ENCODE results near the gene KBTBD2.
"Not testable (repeated sequence)": the region's sequence is repeated elsewhere in the genome, so short reads cannot be mapped to it uniquely, and the experiment has no call there.

KBTBD2 gene

DNA sequence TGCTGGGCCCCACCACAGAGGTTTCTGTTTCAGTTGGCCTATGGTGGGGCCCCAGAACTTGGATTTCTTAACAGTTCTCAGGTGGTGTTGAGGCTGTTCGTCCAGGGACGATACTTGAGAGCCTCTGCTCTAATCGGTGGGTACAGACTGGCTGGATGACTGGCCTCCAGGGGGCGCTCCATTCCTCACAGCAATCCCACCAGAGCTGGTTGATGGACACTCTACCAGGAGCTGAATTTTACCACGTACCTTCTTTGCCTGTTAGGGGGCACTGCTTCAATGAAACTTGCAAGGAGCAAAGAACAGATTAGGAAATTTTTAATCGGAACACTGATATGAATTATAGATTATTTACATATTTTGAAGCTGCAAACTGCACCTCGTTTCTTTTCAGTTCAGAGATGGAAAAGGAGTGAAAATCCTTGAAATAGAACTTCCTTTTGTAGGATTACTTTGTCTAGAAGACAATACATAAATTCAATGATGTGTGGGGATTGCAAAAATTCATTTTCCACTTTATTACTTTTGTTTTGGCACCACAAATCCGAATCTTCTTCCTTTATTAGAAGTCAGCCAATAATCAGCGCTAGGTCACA lies 44.8 kb downstream of the KBTBD2 start:
- no peaks in the 10 kb centered on the region for H3K36me3 ChIP-seq
- H3K4me1 ChIP-seq: no peaks in the 10 kb centered on the region
- no peaks in the 10 kb centered on the region for H3K27me3 ChIP-seq
- TF ChIP-seq, protein P1, sequence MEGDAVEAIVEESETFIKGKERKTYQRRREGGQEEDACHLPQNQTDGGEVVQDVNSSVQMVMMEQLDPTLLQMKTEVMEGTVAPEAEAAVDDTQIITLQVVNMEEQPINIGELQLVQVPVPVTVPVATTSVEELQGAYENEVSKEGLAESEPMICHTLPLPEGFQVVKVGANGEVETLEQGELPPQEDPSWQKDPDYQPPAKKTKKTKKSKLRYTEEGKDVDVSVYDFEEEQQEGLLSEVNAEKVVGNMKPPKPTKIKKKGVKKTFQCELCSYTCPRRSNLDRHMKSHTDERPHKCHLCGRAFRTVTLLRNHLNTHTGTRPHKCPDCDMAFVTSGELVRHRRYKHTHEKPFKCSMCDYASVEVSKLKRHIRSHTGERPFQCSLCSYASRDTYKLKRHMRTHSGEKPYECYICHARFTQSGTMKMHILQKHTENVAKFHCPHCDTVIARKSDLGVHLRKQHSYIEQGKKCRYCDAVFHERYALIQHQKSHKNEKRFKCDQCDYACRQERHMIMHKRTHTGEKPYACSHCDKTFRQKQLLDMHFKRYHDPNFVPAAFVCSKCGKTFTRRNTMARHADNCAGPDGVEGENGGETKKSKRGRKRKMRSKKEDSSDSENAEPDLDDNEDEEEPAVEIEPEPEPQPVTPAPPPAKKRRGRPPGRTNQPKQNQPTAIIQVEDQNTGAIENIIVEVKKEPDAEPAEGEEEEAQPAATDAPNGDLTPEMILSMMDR (IDR thresholded peaks at IDR 0.05; ENCODE audit: low read depth, low read length): peak; percentile 94
- no peaks in the 10 kb centered on the region for H3K9me3 ChIP-seq
- peak overlapping the region; percentile 21; the same call in 1 of the 2 replicates for H3K4me3 ChIP-seq (ENCODE audit: low read depth, low read length)
- peak; percentile 91 for DNase-seq

GRCh38 chr7:32844748-32845147 lies 46.8 kb downstream of the KBTBD2 start:
- H3K9me3 ChIP-seq; H3K4me3 ChIP-seq (ENCODE audit: low read depth, low read length); H3K36me3 ChIP-seq; DNase-seq; H3K4me1 ChIP-seq; H3K27me3 ChIP-seq: not testable (repeated sequence)

- H3K36me3 ChIP-seq; DNase-seq; H3K4me3 ChIP-seq (ENCODE audit: low read depth, low read length); H3K9me3 ChIP-seq; H3K4me1 ChIP-seq; H3K27me3 ChIP-seq: not testable (repeated sequence)
These were observed 47.8 kb downstream of the KBTBD2 start for GRCh38 chr7:32843763-32844162.

DNA sequence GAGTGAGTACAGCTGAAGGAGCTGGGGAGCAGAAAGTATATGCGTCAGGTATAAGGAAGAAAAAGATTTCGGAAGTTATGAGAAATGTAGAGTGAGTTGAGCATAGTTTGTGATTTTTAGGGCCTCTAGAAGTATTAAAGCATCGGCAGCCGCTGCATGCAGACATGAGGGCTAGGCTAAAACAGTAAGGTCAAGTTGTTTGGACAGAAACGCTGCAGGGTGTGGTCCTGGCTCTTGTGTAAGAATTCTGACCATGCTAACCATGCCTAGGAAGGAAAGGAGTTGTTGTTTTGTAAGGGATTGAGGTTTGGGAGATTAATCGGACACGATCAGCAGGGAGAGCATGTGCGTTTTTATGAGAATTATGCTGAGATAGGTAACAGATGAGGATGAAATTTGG lies 51.7 kb downstream of the KBTBD2 start:
- DNase-seq; H3K27me3 ChIP-seq; H3K4me1 ChIP-seq; H3K9me3 ChIP-seq; H3K4me3 ChIP-seq (ENCODE audit: low read depth, low read length); H3K36me3 ChIP-seq: not testable (repeated sequence)

DNA sequence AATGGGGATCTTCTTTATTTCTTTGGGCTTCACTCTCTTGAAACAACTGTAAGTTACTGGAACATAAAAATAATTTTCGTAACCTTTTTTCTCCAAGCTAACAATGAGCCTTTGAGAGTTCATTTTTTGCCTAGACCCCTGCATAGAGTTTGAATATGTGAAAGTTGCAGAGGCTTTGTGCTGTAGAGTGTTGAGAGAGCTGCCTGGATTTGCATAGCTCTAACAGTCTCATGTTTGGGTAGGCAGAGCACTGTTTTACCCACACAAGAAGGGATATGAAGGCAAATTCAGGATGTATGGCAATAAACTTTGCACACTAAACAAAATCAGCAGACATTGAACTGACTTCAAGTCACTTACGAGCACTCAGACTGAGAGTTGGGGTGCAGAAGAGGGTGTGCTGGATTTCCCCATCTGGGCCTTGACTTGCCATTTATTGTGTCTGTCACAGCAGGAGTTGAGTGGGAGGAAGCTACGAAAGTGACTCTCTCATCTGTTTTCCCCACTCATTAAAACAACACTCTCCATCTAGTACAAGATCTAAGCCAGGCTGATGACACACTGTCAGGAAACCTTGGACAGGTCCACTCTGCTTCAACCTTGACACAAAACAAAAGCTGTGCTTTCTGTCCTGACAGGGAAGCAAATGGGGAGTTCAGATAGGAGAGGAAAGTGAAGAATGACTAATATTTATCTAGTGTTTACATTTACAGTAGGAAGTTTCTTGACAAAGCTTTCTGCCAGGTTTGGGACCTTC lies 62.4 kb downstream of the KBTBD2 start:
- not testable (repeated sequence) for H3K27me3 ChIP-seq; H3K4me3 ChIP-seq (ENCODE audit: low read depth, low read length); H3K9me3 ChIP-seq; H3K36me3 ChIP-seq; H3K4me1 ChIP-seq; DNase-seq
